ENCODE data around the gene LTBP3.

DNA sequence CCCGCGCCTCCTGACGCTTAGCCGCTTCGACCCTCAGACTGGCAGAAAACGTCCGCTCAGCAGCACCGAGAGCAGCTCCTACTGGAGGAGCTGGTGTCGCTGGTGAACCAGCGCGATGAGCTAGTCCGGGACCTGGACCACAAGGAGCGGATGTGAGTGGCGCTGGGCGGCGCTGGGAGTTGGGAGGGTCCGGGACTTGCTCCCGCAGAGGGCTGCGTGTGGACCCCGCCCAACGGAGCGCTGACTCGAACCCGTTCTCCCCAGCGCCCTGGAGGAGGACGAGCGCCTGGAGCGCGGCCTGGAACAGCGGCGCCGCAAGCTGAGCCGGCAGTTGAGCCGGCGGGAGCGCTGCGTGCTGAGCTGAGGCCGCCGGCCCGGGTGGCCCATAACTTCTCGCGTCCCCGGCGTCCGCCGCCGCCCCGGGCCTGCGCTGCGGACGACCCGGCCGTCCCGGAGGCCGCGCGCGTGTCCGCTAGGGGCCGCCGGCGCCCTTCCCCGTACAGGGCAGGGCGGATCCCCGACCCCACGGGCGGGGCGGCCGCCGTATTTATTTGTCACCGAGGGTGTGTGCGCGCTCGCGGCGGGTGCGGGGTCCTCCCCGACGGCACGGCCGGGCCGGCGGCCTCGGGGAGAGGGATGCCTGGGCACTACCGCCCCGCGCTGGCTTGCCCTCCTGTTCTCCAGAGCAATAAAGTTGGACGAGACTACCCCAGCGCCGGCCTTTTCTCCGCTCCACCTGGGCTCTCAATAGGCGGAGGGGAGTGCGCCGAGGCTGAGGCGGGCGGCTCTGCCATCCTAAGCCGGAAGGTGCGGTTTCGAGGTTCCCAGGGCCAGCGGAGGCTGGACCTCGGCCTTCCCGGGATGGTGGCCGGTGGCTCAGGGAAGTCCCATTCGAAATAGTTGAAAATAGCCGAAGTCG is 34.0 kb upstream of the LTBP3 start:
- TF ChIP-seq CTCF (conservative IDR thresholded peaks at IDR 0.05) (no peak), ZFX (IDR thresholded peaks at IDR 0.05) (no peak)

Data from C4-2B (cell line).